ENCODE measurements around the gene TDG.
A peak's percentile ranks its signal among the peaks of the same experiment; 100 is the strongest.

TDG gene

DNA sequence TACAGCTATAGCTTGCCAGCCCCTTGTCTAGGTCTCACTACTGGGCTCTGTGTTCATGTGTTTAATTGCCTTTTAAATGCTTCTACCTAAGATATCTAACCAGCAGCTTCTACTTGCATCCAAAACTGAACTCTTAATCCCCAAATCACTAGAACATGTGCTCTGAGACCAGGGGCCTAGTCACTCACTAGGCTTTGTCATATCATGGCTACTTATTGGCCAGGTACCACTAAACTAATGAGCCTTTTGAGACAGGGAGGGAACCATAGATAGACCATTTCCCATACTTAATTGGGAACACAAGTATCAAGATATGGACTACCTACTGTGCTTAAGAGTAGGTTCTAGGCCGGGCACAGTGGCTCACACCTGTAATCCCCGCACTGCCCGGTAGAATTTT lies 29.0 kb upstream of the TDG start:
- no peak overlapping the region for H3K27ac ChIP-seq (ENCODE audit: low read length)
- no peak overlapping the region for H3K9ac ChIP-seq (ENCODE audit: low read length)
- peak overlapping the region; percentile 31; the same call in 1 of the 2 replicates for H3K4me2 ChIP-seq (ENCODE audit: low read depth, low read length)
- peaks cover 39% of the 10 kb centered on the region for H4K20me1 ChIP-seq (ENCODE audit: insufficient read depth, low read length)
- H3K36me3 ChIP-seq (replicated peaks; ENCODE audit: insufficient read depth, low read length), result peaks cover 70% of the 10 kb centered on the region
- no peak overlapping the region for H2AFZ ChIP-seq (ENCODE audit: low read length)
- peaks cover 33% of the 10 kb centered on the region for H3F3A ChIP-seq (ENCODE audit: insufficient read depth, low read length)
- no peaks in the 10 kb centered on the region for H3K9me2 ChIP-seq (replicated peaks; ENCODE audit: insufficient read depth, low read length)
- TF ChIP-seq EZH2phosphoT487 (IDR thresholded peaks at IDR 0.05; ENCODE audit: low read length), result no peak
- TF ChIP-seq, protein P1, sequence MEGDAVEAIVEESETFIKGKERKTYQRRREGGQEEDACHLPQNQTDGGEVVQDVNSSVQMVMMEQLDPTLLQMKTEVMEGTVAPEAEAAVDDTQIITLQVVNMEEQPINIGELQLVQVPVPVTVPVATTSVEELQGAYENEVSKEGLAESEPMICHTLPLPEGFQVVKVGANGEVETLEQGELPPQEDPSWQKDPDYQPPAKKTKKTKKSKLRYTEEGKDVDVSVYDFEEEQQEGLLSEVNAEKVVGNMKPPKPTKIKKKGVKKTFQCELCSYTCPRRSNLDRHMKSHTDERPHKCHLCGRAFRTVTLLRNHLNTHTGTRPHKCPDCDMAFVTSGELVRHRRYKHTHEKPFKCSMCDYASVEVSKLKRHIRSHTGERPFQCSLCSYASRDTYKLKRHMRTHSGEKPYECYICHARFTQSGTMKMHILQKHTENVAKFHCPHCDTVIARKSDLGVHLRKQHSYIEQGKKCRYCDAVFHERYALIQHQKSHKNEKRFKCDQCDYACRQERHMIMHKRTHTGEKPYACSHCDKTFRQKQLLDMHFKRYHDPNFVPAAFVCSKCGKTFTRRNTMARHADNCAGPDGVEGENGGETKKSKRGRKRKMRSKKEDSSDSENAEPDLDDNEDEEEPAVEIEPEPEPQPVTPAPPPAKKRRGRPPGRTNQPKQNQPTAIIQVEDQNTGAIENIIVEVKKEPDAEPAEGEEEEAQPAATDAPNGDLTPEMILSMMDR (IDR thresholded peaks at IDR 0.05; ENCODE audit: low read length), result no peak
- no peak for TF ChIP-seq EZH2 (optimal IDR thresholded peaks at IDR 0.05; ENCODE audit: low read depth, low read length)
- peaks cover 41% of the 10 kb centered on the region for H3K4me1 ChIP-seq (ENCODE audit: low read length)
- H3K27me3 ChIP-seq (replicated peaks; ENCODE audit: insufficient read depth, low read length), result no peaks in the 10 kb centered on the region
- no peak for DNase-seq
- H3K79me2 ChIP-seq (ENCODE audit: low read length), result peaks cover 100% of the 10 kb centered on the region
- H3K4me3 ChIP-seq (ENCODE audit: low read length), result no peak overlapping the region
- H3K9me3 ChIP-seq (replicated peaks; ENCODE audit: insufficient read depth, low read length), result no peaks in the 10 kb centered on the region

DNA sequence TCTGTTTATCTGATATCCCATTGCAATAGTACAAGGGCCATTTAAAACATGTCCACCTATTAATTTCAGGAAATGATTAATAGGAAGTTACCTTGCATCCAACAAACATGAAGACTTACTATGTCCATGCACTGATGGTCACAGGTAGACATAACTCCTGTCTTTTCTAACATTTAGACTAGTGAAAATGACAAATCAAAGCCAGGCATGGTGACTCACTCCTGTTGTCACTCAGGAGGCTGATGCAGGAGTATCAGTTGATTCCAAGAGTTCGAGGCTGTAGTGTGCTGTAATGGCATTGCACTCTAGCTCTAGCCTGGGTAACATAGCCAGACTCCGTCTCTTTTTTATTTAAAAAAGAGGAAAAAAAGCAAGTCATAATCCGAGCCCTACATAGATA lies 20.7 kb upstream of the TDG start:
- no peak for DNase-seq
- H3K36me3 ChIP-seq (replicated peaks; ENCODE audit: insufficient read depth, low read length), result peaks cover 62% of the 10 kb centered on the region
- peaks cover 8% of the 10 kb centered on the region; the same call in 1 of the 2 replicates for H4K20me1 ChIP-seq (ENCODE audit: insufficient read depth, low read length)

DNA sequence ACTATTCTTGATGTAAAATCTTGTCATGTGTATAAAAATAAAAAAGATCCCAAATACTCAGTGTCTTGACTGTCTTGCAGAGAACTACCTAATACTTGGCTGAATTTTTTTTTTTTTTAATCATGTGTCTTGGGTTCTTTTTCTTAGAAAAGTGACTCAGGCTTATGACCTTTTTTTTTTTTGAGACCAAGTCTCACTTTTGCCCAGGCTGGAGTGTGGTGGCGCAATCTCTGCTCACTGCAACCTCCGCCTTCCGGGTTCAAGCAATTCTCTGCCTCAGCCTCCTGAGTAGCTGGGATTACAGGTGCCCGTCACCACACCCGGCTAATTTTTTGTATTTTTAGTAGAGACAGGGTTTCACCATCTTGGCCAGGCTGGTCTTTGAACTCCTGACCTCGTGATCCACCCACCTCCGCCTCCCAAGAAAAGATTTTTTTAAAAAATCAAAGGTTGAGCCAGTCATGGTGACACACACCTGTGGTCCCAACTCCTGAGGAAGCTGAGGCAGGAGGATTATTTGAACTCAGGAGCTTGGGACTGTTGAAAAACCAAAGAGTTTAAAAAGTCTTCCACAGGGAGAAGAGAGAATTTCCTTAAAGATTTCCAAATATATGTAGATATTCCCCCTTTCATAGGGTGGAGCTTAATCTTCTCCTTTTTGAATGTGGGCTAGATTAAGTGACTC lies 17.7 kb upstream of the TDG start:
- Histone ChIP-seq H2AFZ (ENCODE audit: low read length) (no peak overlapping the region), H3K27ac (ENCODE audit: low read length) (no peak overlapping the region), H3K27me3 (replicated peaks; ENCODE audit: insufficient read depth, low read length) (no peaks in the 10 kb centered on the region), H3K4me1 (ENCODE audit: low read length) (no peaks in the 10 kb centered on the region), H3K79me2 (ENCODE audit: low read length) (peaks cover 92% of the 10 kb centered on the region), H3K9me2 (replicated peaks; ENCODE audit: insufficient read depth, low read length) (no peaks in the 10 kb centered on the region), H3K9me3 (replicated peaks; ENCODE audit: insufficient read depth, low read length) (no peaks in the 10 kb centered on the region), H3K36me3 (replicated peaks; ENCODE audit: insufficient read depth, low read length) (peaks cover 35% of the 10 kb centered on the region), H4K20me1 (ENCODE audit: insufficient read depth, low read length) (0 out of 2 replicates have a peak, but pooled peaks cover 4% of the 10 kb centered on the region), H3K4me3 (ENCODE audit: low read length) (no peak overlapping the region), H3K9ac (ENCODE audit: low read length) (no peak overlapping the region), H3F3A (ENCODE audit: insufficient read depth, low read length) (peaks cover 64% of the 10 kb centered on the region), H3K4me2 (ENCODE audit: low read depth, low read length) (no peak overlapping the region)
- no peak for TF ChIP-seq EZH2 (optimal IDR thresholded peaks at IDR 0.05; ENCODE audit: low read depth, low read length)
- TF ChIP-seq EZH2phosphoT487 (IDR thresholded peaks at IDR 0.05; ENCODE audit: low read length), result no peak
- TF ChIP-seq, protein P1 (IDR thresholded peaks at IDR 0.05; ENCODE audit: low read length), result no peak
- DNase-seq, result no peak

More for the DNA sequence above, 20.7 kb upstream of the TDG start:
- Histone ChIP-seq H3K79me2 (ENCODE audit: low read length) (peaks cover 93% of the 10 kb centered on the region), H3K4me1 (ENCODE audit: low read length) (no peaks in the 10 kb centered on the region), H3F3A (ENCODE audit: insufficient read depth, low read length) (peaks cover 43% of the 10 kb centered on the region), H3K27me3 (replicated peaks; ENCODE audit: insufficient read depth, low read length) (no peaks in the 10 kb centered on the region), H2AFZ (ENCODE audit: low read length) (no peak overlapping the region), H3K27ac (ENCODE audit: low read length) (no peak overlapping the region), H3K9me3 (replicated peaks; ENCODE audit: insufficient read depth, low read length) (no peaks in the 10 kb centered on the region), H3K9me2 (replicated peaks; ENCODE audit: insufficient read depth, low read length) (no peaks in the 10 kb centered on the region), H3K4me3 (ENCODE audit: low read length) (no peak overlapping the region), H3K9ac (ENCODE audit: low read length) (no peak overlapping the region), H3K4me2 (ENCODE audit: low read depth, low read length) (no peak overlapping the region)
- TF ChIP-seq EZH2 (optimal IDR thresholded peaks at IDR 0.05; ENCODE audit: low read depth, low read length), result no peak
- TF ChIP-seq, protein P1 (IDR thresholded peaks at IDR 0.05; ENCODE audit: low read length), result no peak
